Cardiac atrium fibroblast (primary cell): ENCODE data around the gene SMIM10L1. TPM values are rescaled to one million over a fixed set of nuclear protein-coding genes. Genes with fewer than 3 reads are reported as not detected.

Source experiments
- total RNA-seq: library from RNA; depleted of rRNA; stranded (reverse); fragments of >200 nt; gene quantifications from 2 replicates; pipeline ENCODE4 v1.2.3, GENCODE V29; 2015

SMIM10L1 gene
- 7.3 and 7.6 TPM in 2 replicates for total RNA-seq

GRCh38 chr12:11171145-11171968 is at the start of gene SMIM10L1:
TSS of gene SMIM10L1 (plus strand) at chr12:11171194. CDS start at chr12:11171357, 163 bp downstream.

GRCh38 chr12:11134305-11134704 is 36.7 kb upstream of the SMIM10L1 start, which contains the start of gene TAS2R30:
TSS of gene TAS2R30 (minus strand) at chr12:11134644. CDS start at chr12:11134244, 400 bp downstream.

GRCh38 chr12:11186837-11187236 is 15.8 kb downstream of the SMIM10L1 start, which contains the start of gene TAS2R42:
TSS of gene TAS2R42 (minus strand) at chr12:11186937. CDS start at chr12:11186937, 0 bp downstream.

Other genes with a start within 250 kb of the SMIM10L1 start
- not detected in 2 replicates for gene PRH2, start 242.0 kb upstream of the SMIM10L1 start, total RNA-seq
- 0.54 and 1.8 TPM in 2 replicates for gene TAS2R14, start 231.9 kb upstream of the SMIM10L1 start, total RNA-seq
- gene TAS2R50, start 184.3 kb upstream of the SMIM10L1 start, total RNA-seq, result 0.49 TPM in 1 of 2 replicates, not detected in the other
- 0.18 and 0.32 TPM in 2 replicates for gene TAS2R20, start 172.9 kb upstream of the SMIM10L1 start, total RNA-seq
- gene TAS2R19, start 148.6 kb upstream of the SMIM10L1 start, total RNA-seq, result 0.49 TPM in 1 of 2 replicates, not detected in the other
- 0.54 and 0.81 TPM in 2 replicates for gene TAS2R31, start 139.8 kb upstream of the SMIM10L1 start, total RNA-seq
- gene TAS2R46, start 108.9 kb upstream of the SMIM10L1 start, total RNA-seq, result 0.72 TPM in 1 of 2 replicates, not detected in the other
- gene TAS2R43, start 78.9 kb upstream of the SMIM10L1 start, total RNA-seq, result not detected in 2 replicates
- 0.49 and 1.3 TPM in 2 replicates for gene TAS2R30, start 36.5 kb upstream of the SMIM10L1 start, total RNA-seq
- not detected in 2 replicates for gene TAS2R42, start 15.7 kb downstream of the SMIM10L1 start, total RNA-seq
- gene PRB3, start 98.5 kb downstream of the SMIM10L1 start, total RNA-seq, result not detected in 2 replicates
- gene PRB4, start 139.2 kb downstream of the SMIM10L1 start, total RNA-seq, result not detected in 2 replicates
- gene PRB2, start 224.4 kb downstream of the SMIM10L1 start, total RNA-seq, result not detected in 2 replicates